Transverse colon (tissue), 4 donors: Measurements from ENCODE around the gene STK24. TPM values are rescaled to one million over a fixed set of nuclear protein-coding genes. Genes with fewer than 3 reads are reported as not detected.
A peak's percentile ranks its signal among the peaks of the same experiment; 100 is the strongest.

ENCODE experiments used
- DNase-seq: peaks from one replicate; pipeline ENCODE4 v3.0.0-alpha.2; 2019
- H3K27ac ChIP-seq, 4 donors: fragments of 200-600 bp; sonication (generic); 2 replicates each; pipeline ENCODE4 v1.5.1; 2016 to 2018; ENCODE audit warnings: inconsistent platforms in 4 of 4
- H3K27me3 ChIP-seq: fragments of 200-600 bp; sonication (generic); 2 replicates; pipeline ENCODE4 v1.5.1; 2017; ENCODE audit warnings: inconsistent platforms
- H3K36me3 ChIP-seq, 4 donors: fragments of 200-600 bp; sonication (generic); 2 replicates each; pipeline ENCODE4 v1.5.1; 2017 to 2019; ENCODE audit warnings: inconsistent platforms in 4 of 4
- H3K4me1 ChIP-seq, 4 donors: fragments of 200-600 bp; sonication (generic); 2 replicates each; pipeline ENCODE4 v1.5.1; 2017 to 2020; ENCODE audit warnings: inconsistent platforms in 4 of 4
- H3K4me3 ChIP-seq, 4 donors: fragments of 200-600 bp; sonication (generic); 1 replicate in 1 of 4; 2 replicates in 3 of 4; pipeline versions ENCODE4 v1.5.1 to v1.6.1; 2017 to 2019; ENCODE audit warnings: inconsistent platforms in 4 of 4
- H3K9me3 ChIP-seq, 2 donors: fragments of 200-600 bp; sonication (generic); 2 replicates each; pipeline ENCODE4 v1.5.1; 2017 to 2019; ENCODE audit warnings: inconsistent platforms in 2 of 2
- EP300 ChIP-seq: sonication (generic); formaldehyde crosslinking; IDR thresholded peaks from one replicate; pipeline ENCODE4 v1.6.1; 2017; ENCODE audit warnings: antibody characterized with exemption, low read depth
- POLR2A ChIP-seq: fragments of 450-650 bp; IDR thresholded peaks from one replicate; pipeline ENCODE4 v1.6.1; 2016; ENCODE audit warnings: antibody characterized with exemption, mild to moderate bottlenecking, moderate library complexity
- POLR2AphosphoS5 ChIP-seq, 3 donors: sonication (generic); formaldehyde crosslinking; IDR thresholded peaks; one replicate each; pipeline ENCODE4 v1.6.1; 2016; ENCODE audit warnings: antibody characterized with exemption in 3 of 3
- WGBS, 2 donors: methylation state at CpG; one replicate each; pipeline ENCODE4 v1.1.5; 2018; ENCODE audit warnings: low coverage in 1 of 2; 5-methylcytosine and 5-hydroxymethylcytosine counted together
- in situ Hi-C, 4 donors: fragments of 200-750 bp; cut with MboI; loops; one replicate each; pipeline versions ENCODE4 v1.15.0 to v1.15.1; 2017; ENCODE audit warnings: low sequenced_read_pairs in 3 of 4, low pct_ligation_motif_present in 1 of 4, low pct_unique_long_range_greater_than_20kb in 1 of 4
- intact Hi-C: fragments of 100-400 bp; cut with DNase I; formaldehyde crosslinking; loops from one replicate; pipeline ENCODE4 v1.15.1; 2023; ENCODE audit warnings: low total_unique reads
- total RNA-seq, 4 donors: library from RNA; depleted of rRNA; stranded (reverse); fragments of >200 nt; gene quantifications; one replicate each; pipeline ENCODE4 v1.1.0, GENCODE V29; 2016
- TF ChIP-seq, protein P1 (sequence below), 5 experiments: fragments of 200-600 bp in 3 of 5; fragments of 450-650 bp in 2 of 5; sonication (generic) in 3 of 5; IDR thresholded peaks; 1 replicate in 2 of 5; 2 replicates in 3 of 5; pipeline ENCODE4 v1.5.1; 2016 to 2017; ENCODE audit warnings: antibody characterized with exemption in 5 of 5, inconsistent platforms in 3 of 5, mild to moderate bottlenecking in 2 of 5, moderate library complexity in 1 of 5

The STK24 gene
- total RNA-seq, 4 donors from 2014 or later, result 87.2 to 152 (median 131) TPM

DNA sequence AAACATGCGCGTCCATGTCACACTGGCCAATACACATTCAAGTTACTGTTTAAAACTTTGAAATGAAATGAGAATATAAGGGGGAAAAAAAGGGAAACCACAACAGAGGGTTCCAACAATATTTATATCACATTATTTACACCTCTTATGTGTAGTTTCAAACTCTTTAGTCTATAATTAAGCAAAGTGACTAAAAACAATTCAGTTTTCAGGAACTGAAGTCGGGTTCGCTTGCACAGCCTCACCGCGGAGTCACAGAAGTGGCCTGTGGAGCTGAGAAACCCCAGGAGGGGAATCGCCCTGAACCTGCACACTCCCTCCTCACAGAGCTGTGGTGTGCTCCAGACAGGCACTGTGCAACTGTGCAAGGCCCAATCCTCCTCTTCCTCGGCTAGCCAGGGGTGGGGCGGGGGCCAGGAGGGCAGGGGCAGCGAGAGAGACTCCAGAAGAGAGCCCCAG lies 75.9 kb downstream of the STK24 start:
- intact Hi-C loops, result no loop called here
- peaks cover 30 to 59% (median 36%) of the 10 kb centered on the region in 4 donors for H3K4me1 ChIP-seq

DNA sequence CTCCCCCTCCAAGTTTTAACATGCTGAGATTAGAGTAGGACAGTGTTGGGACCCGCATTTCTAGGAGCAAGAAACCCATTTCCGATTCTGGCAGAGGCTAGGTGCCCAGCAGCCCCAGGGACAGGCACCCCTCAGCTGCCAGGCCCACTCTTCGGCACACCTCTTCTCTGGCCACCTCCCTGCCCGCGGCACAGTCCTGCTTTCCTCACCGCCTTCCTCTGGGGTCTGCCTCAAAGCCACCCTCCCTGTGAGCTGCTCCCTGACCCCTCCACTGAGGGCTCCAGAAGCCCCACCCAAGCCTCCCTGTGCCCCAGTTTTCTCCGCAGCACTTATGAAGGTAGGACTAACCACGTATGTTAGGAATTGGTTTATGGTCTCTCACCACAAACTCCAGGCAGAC lies 79.9 kb downstream of the STK24 start:
- in situ Hi-C loops (loop anchor here in 1 of 4 donors (10.0 kb wide), 1 partner anchor 78 kb away; the partner anchor contains the start of gene STK24), intact Hi-C loops (loop anchor here (5.0 kb wide), 2 partner anchors 45 to 80 kb away; partner anchors contain the start of gene STK24)
- no peak for DNase-seq
- TF ChIP-seq POLR2A, result no peak
- TF ChIP-seq POLR2AphosphoS5 (IDR thresholded peaks at IDR 0.05), result no peak
- TF ChIP-seq, protein P1, sequence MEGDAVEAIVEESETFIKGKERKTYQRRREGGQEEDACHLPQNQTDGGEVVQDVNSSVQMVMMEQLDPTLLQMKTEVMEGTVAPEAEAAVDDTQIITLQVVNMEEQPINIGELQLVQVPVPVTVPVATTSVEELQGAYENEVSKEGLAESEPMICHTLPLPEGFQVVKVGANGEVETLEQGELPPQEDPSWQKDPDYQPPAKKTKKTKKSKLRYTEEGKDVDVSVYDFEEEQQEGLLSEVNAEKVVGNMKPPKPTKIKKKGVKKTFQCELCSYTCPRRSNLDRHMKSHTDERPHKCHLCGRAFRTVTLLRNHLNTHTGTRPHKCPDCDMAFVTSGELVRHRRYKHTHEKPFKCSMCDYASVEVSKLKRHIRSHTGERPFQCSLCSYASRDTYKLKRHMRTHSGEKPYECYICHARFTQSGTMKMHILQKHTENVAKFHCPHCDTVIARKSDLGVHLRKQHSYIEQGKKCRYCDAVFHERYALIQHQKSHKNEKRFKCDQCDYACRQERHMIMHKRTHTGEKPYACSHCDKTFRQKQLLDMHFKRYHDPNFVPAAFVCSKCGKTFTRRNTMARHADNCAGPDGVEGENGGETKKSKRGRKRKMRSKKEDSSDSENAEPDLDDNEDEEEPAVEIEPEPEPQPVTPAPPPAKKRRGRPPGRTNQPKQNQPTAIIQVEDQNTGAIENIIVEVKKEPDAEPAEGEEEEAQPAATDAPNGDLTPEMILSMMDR (IDR thresholded peaks at IDR 0.05), result no peak
- no peak for TF ChIP-seq EP300
- H3K4me3 ChIP-seq, result no peak overlapping the region
- H3K27me3 ChIP-seq, result no peaks in the 10 kb centered on the region
- H3K27ac ChIP-seq, result peak overlapping the region; percentile 52 to 81 (median 75)
- peaks cover 22 to 53% (median 26%) of the 10 kb centered on the region in 4 donors for H3K4me1 ChIP-seq
- WGBS, 2 donors, result 79% methylated on average over 8 of the region's 8 CpGs
- H3K9me3 ChIP-seq, result no peaks in the 10 kb centered on the region
- H3K36me3 ChIP-seq, result peaks cover 0 to 7% (median 0%) of the 10 kb centered on the region in 4 donors

More for the DNA sequence above, 75.9 kb downstream of the STK24 start:
- 77 to 91% methylated on average over 6 to 10 of the region's 10 CpGs for WGBS, 2 donors
- Histone ChIP-seq H3K9me3 (no peaks in the 10 kb centered on the region), H3K4me3 (no peak overlapping the region), H3K27ac (no peak overlapping the region), H3K36me3 (peaks cover 0 to 7% (median 0%) of the 10 kb centered on the region in 4 donors), H3K27me3 (no peaks in the 10 kb centered on the region)
- DNase-seq, result no peak
- in situ Hi-C loops, result no loop called here
- TF ChIP-seq POLR2AphosphoS5 (IDR thresholded peaks at IDR 0.05) (no peak), EP300 (no peak), POLR2A (no peak)
- TF ChIP-seq, protein P1 (IDR thresholded peaks at IDR 0.05), result no peak

DNA sequence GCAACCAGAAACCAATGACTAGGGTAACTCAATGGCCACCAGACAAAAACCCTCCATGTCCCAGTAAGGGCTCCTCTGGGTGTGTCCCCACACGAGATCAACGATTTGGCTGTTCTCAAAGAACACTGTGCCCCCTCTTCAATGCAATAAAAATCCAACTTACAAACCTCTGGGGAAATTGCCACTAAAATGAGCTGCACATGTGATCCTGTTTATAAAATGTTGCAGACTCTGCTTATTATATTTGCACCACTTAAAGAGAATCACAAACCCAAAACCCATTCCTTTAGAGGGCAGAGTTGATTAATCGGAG lies 80.5 kb downstream of the STK24 start:
- Histone ChIP-seq H3K9me3 (no peaks in the 10 kb centered on the region), H3K27me3 (no peaks in the 10 kb centered on the region), H3K4me3 (no peak overlapping the region), H3K36me3 (peaks cover 0 to 7% (median 0%) of the 10 kb centered on the region in 4 donors), H3K4me1 (peaks cover 22 to 54% (median 28%) of the 10 kb centered on the region in 4 donors), H3K27ac (peak overlapping the region; percentile 52 to 81 (median 75))
- DNase-seq, result no peak
- intact Hi-C loops (loop anchor here (5.0 kb wide), 2 partner anchors 44 to 81 kb away; partner anchors contain the start of gene STK24), in situ Hi-C loops (loop anchor here in 1 of 4 donors (10.0 kb wide), 1 partner anchor 78 kb away; the partner anchor contains the start of gene STK24)
- 51 to 63% methylated on average over 1 to 3 of the region's 3 CpGs for WGBS, 2 donors
- TF ChIP-seq POLR2A (no peak), POLR2AphosphoS5 (IDR thresholded peaks at IDR 0.05) (no peak), EP300 (no peak)
- TF ChIP-seq, protein P1 (IDR thresholded peaks at IDR 0.05), result no peak

DNA sequence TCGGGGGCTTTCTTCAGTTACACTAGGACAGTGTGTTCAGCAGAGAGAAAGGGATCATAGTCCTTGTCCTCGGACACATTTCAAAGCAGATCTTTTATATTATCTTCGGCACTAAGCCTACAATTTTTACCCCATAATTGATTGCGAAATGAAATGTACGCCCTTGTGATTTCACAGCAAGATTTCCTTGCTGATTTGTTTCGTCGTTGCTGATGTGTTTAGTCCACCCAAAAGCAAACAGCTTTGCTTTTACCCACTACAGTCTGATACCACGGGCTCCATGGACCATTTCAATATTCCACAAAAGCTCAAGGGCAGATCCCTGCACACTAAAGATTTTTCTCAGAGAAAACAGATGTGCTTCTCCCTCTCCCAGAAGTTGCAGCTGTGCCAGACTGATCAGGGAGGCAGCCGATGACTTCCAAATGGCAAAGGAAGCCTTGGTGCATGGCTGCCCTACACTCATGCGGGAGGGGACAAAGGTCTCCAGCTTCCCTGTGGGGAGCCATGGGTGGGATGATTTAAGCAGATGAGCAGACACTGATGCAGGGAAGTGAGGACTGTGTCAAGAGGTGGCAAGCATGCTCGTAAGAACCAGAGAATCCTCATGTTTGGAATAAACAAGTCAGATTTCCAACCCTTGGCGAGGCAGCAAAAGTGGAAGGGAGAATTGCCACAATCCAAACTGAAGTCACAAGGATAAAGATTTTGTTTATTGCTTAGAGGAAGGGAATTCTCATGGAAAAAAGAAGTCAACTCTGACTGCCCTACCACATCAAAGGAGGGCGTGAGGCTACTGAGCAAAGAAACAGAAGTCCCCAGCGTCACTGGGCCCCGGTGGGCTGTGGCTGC lies 81.1 kb downstream of the STK24 start:
- Histone ChIP-seq H3K36me3 (peaks cover 0 to 7% (median 0%) of the 10 kb centered on the region in 4 donors), H3K4me3 (no peak overlapping the region), H3K9me3 (no peaks in the 10 kb centered on the region), H3K4me1 (peaks cover 27 to 59% (median 32%) of the 10 kb centered on the region in 4 donors), H3K27ac (peak overlapping the region; percentile 52 to 81 (median 75)), H3K27me3 (no peaks in the 10 kb centered on the region)
- WGBS, 2 donors, result 65 to 73% methylated on average over 9 to 15 of the region's 15 CpGs
- TF ChIP-seq, protein P1 (IDR thresholded peaks at IDR 0.05), result no peak
- TF ChIP-seq EP300, result no peak
- TF ChIP-seq POLR2A, result no peak
- TF ChIP-seq POLR2AphosphoS5 (IDR thresholded peaks at IDR 0.05), result peak in 2 of 3 donors; percentile 38 to 55
- peak; percentile 45 for DNase-seq
- in situ Hi-C loops, result loop anchor here in 1 of 4 donors (10.0 kb wide), 1 partner anchor 79 kb away; the partner anchor contains the start of gene STK24
- intact Hi-C loops, result loop anchor here (5.0 kb wide), 2 partner anchors 44 to 81 kb away; partner anchors contain the start of gene STK24
